GM18868 (cell line): ENCODE measurements around the gene PYGB.

Experiments
- ATAC-seq: cut with Tn5 transposase; IDR thresholded peaks from one replicate; pipeline ENCODE4 v1.9.1; 2021; ENCODE audit warnings: mild to moderate bottlenecking, moderate library complexity; ENCODE audit not compliant: unreplicated experiment

Gene PYGB

DNA sequence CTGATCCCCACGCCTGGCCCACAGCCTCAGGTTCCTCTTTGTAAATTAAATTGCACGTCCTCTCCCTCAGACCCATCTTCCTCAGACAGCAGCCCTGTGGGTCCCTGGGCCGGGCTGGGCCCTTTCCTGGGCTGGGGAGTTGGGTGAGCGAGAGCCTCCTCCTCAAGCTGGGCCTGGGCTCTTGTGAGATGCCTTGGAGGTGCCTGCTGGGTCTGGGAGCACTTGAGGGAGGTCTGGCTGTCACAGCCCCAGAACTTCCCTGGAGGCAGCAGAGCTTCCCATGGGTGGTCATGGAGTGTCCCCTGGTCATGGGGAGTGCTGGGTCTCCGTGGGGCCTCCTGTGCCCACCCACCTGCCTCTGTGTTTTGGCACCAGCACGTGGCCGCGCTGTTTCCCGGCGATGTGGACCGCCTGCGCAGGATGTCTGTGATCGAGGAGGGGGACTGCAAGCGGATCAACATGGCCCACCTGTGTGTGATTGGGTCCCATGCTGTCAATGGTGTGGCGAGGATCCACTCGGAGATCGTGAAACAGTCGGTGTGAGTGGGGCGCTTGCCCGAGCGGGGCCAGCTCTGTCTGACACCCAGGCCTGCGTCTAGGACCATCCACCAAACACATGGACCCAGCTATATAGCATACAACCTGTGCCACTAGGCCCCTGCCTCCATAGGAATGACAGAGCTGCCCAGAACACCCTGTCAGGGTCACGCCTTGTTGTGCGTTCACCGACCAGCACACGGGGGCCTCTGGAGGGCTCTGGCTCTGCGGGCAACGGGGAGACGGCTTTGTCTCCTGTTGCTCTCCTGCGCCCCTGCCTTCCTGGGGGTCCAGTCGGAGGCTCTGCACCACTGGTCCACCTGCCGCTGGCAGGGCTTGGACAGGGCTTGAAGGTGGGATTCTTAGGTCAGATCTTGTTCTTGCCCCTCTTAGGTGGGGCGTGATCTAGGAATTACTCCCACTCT lies 33.0 kb downstream of the PYGB start:
- ATAC-seq = no peak

DNA sequence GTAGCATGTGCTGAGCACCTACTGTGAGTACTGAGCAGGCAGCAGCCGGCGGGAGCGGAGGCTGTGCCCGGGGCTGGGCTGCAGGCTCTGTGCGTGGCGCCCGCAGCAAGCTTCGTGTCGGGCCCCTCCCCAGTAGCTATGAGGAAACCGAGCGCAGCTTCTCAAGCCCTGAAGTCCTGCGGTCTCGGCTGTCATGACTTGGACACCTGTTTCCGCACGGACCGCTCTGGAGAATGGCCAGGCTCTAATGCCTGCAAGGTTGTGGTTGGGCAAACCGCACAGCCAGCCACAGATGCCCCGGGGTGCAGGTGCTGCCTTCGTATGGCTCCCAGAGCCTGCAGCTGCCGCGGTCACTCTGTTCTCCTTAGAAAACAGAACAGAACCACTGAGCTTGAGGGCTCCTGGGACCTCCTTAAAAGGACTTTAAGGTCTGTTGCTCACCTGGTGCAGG lies 33.7 kb downstream of the PYGB start:
- no peak for ATAC-seq

DNA sequence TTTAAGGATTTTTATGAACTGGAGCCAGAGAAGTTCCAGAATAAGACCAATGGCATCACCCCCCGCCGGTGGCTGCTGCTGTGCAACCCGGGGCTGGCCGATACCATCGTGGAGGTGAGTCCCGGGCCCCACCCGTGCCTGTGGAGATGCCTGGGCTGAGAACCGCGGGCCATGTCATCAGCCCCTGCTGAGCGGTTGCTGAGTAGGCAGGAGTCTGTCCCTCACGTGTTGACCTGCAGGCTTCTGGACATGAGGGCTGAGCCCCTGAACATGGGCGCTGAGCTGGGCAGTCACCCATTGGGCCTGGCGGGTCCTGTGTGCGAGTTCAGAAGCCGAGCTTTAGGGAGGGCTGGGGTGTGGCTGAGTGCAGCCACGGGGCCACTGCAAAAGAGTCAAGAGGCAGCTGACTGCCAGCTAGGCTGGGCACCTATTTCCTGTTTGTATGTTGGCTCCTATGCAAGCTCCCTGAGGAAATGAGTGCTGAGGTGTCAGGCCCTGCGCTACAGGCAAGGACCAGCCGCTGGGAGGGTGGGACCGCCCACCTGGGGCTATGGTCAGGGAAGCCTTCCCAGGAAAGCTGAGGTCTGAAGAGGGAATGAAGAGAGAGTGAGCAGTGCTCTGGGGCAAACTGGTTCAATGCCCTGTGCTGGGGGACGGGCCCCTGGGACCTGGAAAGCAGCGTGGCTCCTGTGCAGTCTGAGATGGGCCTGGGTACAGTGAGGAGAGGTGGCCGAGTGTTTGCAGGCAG lies 34.3 kb downstream of the PYGB start:
- no peak for ATAC-seq

DNA sequence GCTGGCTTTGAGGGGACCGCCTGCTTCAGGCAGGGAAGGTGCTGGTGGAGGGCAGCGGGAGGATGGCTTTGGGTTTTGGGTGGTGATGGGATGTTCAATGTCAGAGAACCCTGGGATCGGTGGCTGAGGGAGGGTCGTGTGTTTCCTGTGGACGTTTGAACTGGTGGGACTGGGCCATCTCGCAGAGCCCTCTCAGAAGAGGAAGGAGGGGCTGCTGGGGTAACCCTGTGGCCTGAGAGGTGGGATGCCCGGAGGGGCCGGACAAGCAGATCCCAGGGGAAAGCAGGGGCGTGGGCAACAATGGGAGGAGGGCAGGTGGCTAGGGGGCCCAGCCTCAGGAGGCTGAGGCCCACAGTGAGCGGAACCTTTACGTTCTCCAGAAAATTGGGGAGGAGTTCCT lies 34.9 kb downstream of the PYGB start:
- ATAC-seq = no peak

DNA sequence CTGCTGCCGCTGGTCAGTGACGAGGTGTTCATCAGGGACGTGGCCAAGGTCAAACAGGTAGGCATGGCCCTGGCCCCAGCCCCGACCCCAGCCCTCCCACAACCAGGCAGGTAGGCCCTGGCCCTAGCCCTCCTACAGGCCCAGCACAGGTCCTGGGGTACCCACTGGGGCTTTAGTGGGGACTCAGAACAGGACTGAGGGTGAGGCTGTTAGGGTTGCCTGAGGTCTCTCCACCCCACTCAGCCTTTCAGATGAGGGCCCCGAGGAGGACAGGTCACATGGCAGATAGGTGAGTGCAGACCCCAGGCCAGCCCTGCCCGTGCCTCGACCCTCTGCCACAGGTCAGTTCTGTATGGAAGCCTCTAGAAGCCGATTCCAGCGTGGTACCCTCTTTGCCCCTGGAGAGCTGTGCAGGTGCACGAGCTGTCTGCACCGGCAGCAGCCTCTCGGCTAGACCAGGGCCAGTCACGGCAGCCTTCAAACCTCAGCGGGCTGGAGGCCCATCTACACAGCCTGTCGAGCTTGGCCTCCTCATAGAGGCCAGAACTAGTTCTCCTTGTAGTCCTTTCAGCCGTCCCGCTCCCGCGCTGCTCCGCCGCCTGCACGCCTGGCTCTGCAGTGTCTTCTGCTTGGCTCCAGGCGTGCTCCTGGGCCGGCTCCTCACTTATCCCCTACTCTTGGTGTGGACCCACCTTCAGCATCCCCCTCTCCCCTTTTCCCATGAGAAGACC lies 35.5 kb downstream of the PYGB start:
- ATAC-seq = no peak

DNA sequence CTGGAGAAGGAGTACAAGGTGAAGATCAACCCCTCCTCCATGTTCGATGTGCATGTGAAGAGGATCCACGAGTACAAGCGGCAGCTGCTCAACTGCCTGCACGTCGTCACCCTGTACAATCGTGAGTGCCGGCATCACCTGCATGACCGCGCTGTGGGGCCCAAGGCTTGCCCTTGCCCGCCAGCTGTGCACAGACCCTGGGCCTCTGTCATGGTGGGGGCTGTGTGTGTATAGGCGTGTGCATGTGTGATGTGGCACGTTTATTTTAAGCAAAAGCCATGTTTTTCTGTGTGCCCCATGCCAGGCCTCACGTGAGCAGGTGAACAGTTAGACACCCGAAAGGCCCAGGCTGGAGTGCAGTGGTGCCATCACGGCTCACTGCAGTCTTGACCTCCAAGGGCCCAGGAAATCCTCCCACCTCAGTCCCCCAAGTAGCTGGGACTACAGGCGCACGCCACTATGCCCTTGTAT lies 36.3 kb downstream of the PYGB start:
- ATAC-seq = no peak

DNA sequence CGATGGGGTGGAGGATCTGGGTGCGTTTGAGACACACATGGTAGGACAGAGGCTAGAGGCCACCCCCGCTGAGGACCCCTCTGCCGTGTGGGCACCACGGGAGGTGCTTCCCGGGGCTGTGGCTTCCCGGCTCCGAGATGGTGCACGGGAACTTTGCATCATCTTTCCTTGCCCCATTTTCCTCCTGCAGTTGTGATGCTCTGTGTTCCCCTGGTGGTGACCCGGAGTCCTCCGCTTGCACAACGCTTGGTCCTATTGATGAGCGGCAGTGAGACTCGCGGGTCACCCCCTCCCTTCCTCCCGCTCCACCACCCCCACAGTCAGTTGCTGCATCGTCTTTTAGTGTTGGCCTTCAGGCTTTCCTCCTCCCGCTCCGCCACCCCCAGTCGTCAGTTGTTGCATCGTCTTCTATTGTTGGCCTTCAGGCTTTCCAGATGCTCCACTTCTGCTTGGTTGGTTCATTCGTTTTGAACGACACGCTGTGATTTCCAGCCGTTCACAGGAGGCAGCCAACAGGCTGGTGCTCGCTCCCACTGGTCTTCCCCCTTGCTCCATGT lies 37.3 kb downstream of the PYGB start:
- no peak for ATAC-seq

DNA sequence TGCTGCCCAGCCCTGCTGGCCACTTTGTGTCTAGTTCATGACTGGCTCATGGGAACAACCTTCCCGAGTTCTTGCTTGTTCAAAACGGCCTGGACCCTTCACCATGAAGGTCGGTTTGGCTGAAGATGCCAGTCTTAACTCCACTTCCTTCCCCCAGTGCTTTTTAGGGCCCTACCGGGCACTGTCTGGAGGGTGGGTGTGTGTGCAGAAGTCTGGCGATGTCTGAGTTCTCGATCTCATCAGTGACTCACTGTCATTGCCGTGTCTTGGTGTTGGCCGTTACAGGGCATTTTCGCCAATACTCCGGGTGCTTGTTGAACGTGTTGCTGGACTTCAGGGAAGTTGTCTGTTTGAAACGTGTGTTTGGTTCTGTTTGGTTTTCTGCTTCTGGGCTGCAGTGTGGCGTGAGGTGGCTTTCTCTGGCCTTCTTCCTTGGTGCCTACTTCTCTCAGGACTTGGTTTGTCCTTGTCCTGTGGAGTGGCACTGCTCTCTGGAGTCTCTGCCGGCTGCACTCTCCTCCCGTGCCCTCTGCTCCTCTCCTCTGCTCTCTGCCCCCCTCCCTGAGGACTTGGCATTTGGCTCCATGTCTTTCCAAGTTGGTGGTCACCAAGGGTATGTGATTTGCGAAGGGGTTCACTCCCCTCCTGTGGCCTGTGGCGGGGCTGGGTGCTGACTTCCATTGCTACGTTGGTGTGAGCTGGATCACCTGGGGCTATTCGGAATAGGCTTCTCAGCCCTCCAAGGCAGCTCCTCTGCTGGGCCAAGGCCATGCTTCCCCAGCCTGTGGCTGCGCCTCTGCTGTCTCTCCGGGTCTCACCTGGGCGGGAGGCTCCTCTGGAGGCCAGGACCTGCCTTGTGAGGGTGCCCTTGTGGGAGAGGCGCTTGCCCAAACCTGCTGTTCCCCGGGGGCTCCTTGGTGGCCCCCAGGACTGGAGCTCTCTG lies 38.2 kb downstream of the PYGB start:
- ATAC-seq = no peak

DNA sequence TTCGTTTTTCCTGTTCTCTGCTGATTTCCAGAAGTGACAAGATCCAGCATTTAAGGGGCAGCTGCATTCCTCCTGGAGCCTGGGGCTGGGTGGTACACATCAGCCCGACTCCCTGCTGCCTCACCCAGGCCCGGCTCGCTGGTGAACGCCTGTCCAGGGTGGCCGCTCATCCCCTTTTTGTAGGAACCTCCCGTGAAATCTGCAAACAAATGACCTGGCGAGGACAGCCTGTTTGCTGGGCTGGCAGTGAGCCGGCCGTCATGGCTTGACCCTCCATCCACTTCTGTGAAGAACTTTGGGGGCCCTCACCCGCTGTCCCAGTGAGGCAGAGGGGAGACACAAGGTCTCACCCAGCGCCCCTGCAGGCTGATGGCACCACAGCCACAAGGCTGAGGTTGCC lies 39.0 kb downstream of the PYGB start:
- ATAC-seq = no peak

DNA sequence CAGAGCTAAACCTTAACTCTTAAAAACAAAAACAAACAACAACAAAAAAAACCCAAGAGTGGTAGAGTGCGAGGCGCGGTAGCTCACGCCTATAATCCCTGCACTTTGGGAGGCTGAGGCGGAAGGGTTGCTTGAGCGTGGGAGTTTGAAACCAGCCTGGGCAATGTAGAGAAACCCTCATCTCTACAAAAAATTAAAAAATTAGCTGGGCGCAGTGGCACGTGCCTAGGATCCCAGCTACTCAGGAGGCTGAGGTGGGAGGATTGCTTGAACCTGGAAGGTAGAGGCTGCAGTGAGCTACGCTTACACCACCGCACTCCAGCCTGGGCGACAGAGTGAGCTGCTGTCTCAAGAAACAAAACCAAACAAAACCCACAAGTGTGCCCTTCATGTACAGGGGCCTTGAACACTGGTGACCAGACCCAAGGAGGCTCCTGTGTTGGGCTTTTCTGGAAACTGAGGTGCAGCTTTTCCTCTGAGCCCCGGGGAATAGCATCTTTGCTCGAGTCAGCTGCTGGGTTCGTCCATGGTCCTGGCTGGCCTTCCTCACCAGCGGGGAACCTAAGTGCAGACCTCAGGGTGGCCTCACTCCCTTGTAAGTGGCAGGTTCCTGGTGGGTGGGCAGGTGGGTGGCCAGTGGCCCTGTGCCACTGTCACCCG lies 39.9 kb downstream of the PYGB start:
- ATAC-seq = no peak

DNA sequence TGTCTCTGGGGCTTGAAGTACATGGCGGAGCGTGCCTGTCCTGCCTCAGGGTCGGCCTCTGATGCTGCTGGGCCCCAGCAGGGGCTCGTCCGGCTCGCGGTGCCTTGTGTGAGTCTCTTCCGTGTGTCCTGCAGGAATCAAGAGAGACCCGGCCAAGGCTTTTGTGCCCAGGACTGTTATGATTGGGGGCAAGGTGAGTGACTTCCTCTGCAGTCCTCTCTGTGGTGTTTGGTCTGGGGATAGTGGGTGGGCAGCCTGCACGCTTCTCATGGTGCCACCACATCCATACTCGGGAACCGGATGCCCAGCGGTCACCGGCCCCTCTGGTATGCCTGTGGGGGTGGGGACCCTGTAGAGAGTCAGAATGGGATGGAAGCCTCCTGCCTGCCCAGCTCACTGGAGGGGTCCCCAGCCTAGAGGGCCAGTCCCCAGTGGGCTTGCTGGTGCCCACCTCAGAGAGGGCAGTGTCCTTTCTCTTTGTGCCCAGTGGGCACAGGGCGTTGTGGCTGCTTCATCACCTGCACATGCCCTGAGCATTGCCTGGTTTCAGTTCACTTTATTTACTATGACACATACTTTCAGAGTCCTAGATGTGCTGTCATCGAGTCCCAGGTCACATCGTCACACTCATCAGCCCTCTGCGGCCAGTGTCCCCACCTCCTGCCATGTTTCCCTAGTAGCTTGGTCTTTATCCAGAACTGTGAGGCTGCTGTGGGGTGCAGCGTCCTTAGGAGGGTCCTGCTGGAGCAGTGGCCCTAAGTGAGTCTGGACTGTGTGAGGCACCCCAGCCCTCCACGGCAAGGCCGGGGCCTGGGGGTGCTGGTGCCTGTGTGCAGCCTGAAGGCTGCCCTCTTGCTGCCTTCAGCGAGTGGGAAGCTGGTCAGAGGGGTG lies 40.7 kb downstream of the PYGB start:
- peak; percentile 99 for ATAC-seq

DNA sequence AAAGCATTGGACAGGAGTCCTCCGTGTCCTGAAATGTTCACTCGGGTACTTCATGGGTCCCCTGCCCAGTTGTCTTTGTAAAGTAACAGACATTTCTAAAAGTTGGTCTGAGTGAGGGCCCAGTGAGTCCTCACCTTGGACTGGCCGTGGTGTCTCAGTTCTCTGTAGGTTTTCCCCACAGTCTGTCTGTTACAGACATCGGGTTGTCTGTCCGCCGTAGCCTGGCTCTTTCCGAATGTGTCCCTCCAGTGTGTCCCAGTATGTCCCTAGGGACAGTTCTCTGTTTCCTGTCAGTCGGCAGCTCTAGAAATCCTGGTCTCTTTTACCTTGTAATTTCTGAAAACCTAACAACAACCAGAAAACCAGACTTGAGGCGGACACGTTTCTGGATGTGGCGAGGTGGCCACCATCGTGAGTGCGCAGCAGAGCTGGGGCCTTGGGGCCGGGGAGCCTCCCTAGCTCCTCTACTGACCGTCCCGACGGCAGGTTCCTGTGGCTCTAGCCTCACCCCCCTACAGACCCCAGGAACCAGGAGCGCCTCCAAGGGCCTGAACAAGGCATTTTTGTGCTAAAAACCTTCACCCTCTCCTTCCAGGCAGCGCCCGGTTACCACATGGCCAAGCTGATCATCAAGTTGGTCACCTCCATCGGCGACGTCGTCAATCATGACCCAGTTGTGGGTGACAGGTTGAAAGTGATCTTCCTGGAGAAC lies 42.2 kb downstream of the PYGB start:
- ATAC-seq = no peak

DNA sequence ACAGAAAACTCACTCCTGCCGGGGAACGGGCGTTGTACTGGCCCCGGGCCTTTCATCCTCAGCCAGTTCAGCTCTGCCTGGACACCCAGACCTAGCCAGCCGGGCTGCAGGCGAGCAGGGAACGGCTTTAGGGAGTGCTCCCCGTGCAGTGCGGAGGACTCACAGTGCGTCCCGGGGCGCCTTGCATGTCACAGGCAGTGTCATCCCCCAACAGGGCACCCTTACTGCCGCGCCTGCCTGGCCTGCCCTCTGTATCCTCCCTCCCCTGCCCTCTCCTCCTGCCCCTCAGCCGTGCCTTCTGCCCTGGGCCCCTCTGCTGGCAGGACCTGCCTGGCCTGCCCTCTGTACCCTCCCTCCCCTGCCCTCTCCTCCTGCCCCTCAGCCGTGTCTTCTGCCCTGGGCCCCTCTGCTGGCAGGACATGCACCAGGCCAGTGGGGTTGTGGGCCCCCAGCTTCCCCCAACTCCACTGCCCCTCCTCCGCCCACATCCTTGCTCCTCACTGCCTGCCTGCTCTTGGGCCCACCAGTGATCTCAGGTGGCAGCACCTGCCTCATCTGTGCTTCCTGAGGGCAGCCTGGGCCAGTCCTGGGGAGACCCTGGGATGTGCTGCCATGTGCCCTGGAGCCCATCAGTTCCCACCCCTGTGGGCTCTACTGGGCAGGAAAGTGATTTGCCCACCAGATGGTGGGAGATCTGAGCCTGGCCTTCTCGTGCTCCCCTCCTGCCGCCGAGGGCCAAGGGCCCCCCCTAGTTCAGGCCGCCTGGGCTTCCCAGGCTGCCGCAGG lies 43.0 kb downstream of the PYGB start:
- ATAC-seq = no peak

DNA sequence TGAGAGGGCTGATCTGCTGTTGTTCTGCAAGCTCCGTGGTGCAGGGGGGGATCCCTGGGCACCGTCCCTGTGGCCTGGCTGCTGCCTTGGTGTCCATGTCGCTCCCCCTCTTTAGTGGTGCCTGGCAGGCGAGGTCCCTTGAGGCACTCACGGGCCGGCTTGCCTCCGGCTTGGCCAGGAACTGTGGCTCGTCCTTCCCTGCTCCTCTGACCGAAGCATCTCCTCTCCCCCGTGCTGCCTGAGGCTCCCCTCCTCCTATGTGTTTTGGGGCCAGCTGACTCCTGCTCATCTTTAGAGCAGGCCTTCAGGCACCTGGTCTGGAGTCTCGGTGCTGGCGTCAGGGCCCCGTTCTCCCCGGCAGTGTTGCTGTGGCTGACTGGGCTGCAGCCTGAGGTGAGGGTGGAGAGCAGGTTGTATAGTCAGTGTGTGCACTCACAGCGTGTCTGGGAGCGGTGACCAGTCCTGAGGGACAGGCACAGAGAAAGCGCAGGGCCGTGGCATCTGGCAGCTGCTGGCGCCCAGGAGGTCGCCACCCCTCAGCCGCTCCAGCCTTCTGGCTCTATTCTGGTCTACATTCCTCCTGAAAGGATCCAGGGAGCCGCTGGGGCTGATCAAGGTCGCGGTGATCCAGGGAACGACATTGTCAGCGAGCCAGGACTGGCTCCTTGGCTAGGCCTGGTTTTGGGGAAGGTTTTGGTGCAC lies 43.7 kb downstream of the PYGB start:
- no peak for ATAC-seq

DNA sequence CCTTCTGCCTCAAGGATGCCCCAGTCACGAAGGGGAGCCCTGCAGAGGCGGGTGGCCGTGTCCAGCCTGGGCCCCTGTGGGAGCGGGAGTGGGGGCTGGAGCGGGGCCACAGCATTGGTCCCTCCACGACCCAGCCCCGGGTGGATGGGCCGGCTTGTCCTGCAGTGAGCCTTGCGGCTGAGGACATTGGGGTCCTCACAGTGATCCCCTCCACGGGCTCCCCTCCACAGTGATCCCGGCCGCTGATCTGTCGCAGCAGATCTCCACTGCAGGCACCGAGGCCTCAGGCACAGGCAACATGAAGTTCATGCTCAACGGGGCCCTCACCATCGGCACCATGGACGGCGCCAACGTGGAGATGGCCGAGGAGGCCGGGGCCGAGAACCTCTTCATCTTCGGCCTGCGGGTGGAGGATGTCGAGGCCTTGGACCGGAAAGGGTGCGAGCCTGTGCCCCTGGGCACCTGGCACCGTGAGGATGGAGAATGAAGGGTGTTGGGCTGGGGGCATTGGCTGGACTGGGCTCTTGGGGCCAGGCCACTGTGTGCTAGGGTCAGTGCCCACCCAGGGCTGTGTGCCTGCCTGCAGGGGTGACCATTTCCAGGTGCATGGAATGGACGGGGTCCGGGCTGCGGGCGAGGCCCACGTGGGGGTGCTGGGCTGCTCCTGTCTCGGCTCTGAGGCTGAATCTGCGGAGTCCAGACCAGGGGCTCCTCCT lies 44.4 kb downstream of the PYGB start:
- no peak for ATAC-seq

DNA sequence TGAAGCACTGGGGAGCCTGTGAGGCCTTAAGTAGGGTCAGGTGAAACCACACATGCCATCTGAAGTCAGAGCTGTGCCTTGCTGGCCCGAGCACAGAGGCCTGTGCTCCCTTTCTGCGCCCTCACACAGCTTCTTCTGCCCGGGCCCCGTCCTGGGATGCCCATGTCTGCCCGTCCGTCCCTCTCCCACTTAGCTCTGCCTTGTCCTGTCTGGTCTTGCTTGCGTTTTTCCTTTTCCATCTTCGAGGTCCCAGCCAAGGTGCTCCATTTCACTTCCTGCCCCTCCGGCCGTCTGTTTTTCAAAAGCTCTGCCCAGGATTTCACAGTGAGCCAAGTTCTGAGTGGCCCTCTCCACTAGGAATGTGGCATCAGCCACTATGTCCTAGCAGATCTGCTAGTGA lies 45.6 kb downstream of the PYGB start:
- no peak for ATAC-seq
